Esophagus mucosa (tissue), 1 donor: ENCODE results near the gene GYPC. TPM values are rescaled to one million over a fixed set of nuclear protein-coding genes. Genes with fewer than 3 reads are reported as not detected.
A peak's percentile ranks its signal among the peaks of the same experiment; 100 is the strongest.

Experiments
- ATAC-seq: fragments of 200-7000 bp; cut with Tn5 transposase; one replicate; pipeline ENCODE4 v1.9.1; 2020
- total RNA-seq: library from RNA; stranded (reverse); gene quantifications from one replicate; pipeline ENCODE4 v1.2.4, GENCODE V29; 2023
- donor health status: DM: yes; HTN: yes; CAD: no.

The GYPC gene
- total RNA-seq, 1 donor from 2014 or later, result 4.9 TPM

DNA sequence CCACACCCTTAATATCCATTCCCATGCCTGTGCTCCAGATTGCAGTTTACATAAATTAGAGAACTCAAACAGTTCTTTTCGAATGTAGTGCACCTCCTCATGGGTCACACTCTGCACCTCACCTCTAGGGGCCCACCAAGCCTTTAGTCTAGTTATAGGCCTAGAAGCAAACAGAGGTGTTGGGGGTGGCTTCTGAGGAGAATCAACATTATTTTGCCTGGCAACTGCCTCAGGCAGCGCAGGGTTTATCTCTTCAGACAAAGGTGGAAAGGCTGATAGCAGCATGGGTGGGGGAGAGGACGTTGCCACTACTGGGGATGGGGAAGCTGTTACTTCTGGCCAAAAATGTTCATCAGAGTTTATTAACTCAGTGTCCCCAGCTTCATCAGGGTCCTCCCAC, 5.0 kb upstream of the GYPC start:
- ATAC-seq, result no peak

GRCh38 chr2:126652323-126652891, 3.6 kb upstream of the GYPC start:
- no peak for ATAC-seq

DNA sequence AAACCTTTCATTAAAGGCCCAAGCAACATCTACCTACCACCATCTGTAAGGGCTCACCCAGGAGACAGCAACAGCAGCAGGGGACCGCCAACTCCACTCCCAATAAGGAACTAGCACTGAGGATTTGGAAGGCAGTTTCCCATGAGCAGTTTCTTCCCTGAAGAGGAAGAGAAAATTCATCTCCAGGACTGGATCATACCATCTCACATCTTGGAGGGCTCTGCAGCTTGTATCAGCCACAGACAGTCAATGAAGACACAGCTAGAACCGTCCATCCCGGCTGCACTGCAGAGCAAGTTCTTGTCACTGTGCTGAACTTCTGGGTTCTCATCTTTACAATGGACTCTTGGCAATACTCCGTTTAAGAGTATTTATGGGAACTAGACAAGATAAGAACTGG, 2.8 kb upstream of the GYPC start:
- no peak for ATAC-seq

- ATAC-seq, result no peak
These were observed 2.2 kb upstream of the GYPC start for GRCh38 chr2:126653761-126654160.

- no peak for ATAC-seq
These were observed 907 bp upstream of the GYPC start for GRCh38 chr2:126655051-126655450.

GRCh38 chr2:126656431-126657147, 631 bp downstream of the GYPC start:
- peak; percentile 27 for ATAC-seq

GRCh38 chr2:126657148-126657635, 1.2 kb downstream of the GYPC start:
- peak; percentile 13 for ATAC-seq

DNA sequence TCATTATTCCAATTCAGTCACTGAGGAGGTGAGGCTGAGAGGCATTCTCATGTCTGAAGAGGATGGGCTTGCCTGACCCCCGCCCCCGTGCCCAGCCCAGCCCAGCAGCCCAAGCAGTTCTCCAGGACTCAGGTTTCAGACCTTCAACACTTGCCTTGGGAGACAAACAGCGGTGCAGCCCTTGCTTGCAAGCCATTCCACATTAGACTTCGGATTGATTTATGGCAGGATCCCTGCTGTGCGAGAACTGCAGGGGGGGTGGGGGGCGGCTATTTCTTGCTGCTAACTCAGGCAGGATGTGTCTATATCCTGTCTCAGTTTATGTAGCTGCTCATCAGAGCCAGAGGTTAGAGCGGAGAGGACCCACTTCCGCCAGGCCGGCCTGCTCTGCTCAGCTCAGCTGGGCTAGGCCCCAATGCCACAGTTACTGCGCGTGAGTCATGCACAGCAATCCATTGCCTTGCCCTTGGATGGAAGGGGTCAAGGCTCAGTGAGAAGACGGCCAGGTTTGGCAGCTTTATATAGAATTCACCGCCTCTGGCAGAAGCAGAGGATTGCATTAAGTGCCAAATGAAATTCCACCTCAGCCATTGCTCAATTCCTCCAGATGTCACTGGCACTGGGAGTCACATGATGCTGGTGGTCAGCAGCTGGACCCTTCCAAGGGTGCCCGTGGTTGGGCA, 1.8 kb downstream of the GYPC start:
- ATAC-seq, result peak; percentile 90

GRCh38 chr2:126658319-126658904, 2.5 kb downstream of the GYPC start:
- ATAC-seq, result no peak

DNA sequence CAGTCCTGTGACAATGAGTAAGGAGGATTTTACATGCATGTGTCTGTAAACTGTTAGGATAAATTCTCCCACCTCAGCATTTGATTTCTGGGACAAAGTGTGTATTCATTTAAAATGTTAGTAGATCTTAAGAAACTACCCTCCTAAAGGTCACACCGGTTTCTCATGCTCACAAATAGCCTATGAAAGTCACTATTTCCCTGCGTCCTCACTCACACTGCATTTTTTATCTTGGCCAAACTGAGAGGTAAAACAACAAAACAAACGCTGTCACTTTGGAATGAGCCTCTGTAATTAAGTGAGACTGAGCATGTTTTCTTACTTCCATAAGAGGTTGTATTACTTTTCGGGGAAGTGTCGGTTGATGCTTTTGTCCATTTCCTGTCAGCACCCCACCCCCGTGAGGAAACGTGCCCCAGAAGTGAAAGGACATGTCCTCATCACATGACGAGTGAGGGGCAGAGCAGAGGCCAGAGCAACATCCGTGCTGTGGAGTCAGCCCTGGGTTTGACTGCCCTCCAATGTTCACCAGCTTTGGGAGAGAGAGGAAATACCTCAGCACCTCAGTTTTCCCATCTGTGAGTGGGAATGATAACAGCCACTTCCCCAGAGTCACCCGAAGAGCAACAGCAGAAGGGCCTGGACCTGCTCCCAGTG, 3.1 kb downstream of the GYPC start:
- ATAC-seq, result no peak

DNA sequence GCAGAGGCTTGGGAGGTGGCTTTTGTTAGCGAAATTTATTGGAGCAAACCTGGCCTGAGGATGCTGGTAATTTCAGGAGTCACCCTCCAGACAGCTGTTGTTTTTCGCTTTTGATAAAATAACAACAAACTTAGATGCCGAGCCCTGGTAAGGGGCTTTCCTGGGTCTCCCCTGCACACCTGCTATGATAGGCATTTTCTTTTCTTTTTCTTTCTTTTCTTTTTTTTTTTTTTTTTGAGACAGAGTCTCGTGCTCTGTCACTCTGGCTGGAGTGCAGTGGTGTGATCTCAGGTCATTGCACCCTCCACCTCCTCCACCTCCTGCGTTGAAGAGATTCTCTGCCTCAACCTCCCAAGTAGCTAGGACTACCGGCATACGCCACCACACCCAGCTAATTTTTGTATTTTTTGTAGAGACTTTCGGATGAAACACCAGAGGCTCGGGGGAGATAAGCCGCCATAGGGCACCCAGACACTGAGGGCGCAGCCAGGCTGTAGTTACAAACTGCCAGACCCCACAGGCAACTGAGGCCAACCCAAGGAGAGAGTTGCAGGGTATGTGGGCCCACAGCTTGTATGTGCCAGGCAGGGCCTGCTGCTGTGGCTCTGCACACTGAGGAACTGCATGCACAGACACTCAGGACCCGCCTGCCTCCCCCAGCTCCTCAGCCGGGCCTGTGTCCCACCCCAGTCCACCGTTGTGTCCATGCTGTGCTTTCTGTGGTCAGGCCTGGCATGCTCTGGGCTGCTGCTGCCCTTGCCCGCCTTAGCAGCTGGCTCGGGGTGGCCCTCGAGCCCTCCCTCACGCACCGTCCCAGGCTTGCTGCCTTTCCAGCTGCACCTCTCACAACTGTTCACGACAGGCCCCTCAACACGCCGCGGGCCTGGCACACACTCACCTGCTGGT, 3.9 kb downstream of the GYPC start:
- no peak for ATAC-seq

GRCh38 chr2:126660971-126661370, 5.0 kb downstream of the GYPC start:
- ATAC-seq, result no peak

DNA sequence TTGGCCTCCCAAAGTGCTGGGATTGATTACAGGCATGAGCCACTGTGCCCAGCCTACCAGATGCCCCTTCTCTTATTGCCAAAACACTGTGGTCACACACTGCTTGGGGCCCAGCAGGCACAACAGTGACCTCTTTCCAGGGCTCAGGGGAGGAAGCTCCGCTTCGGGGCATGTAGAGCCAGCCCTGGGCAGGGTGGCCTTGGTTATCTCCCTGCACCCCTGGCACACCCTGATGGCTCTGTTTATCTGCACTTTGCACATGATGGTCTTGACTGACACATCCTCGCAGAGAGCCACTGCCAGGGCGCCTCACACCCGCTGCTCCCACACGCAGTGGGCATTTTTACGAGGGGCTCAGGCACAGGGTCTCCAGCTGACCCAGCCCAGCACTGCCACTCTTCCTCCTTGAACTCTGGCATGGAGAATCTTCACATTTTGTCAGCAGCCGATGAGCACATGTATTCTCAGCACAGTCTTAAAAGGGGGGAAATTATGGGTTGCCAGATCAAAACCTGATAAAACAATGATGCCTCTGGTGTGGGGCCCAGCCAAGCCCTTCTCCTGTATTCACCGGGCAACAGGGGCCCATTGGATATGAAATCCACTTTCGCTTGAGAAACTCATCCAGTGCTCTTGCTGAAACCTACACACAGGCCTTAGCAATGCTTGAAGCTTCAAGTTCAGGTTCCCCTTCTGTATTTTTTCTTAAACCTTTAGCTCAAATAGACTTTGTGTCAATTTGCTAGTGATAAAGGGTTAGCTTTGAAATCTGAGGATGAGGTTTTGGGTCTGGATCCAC, 5.9 kb downstream of the GYPC start:
- ATAC-seq, result no peak

- no peak for ATAC-seq
These were observed 6.7 kb downstream of the GYPC start for GRCh38 chr2:126662621-126663020.

DNA sequence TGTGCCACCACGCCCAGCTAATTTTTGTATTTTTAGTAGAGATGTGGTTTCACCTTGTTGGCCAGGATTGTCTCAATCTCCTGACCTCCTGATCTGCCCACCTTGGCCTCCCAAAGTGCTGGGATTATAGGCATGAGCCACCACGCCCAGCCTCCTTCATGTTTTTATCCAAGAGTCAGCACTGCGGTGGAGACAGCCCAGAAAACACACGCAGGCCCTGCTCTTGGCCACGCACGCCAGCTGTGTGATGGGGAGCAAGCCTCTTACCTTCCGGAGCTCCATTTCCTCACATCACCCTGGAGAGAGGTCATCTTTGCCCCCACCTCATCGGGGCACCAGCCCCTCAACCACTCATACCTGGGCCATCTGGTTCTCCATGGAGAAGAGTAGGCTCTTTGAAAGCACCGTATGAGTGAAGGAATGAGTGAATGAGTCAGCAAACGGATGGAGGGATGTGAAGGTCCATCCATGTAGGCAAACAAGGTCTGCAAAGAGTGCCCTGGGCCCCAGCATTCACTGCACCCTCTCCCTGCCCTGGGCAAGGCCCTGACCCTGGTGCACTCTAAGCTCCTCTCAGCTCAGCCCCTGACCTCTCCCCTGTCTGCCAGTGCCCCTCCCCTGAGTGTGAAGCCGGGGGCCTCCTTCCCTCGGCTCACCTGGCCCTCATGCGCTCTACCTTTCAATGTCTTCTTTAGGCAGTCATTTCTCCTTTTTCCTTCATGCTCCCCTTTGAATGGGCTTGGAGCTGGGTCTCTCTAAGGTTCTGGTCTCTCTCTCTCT, 7.4 kb downstream of the GYPC start:
- no peak for ATAC-seq

DNA sequence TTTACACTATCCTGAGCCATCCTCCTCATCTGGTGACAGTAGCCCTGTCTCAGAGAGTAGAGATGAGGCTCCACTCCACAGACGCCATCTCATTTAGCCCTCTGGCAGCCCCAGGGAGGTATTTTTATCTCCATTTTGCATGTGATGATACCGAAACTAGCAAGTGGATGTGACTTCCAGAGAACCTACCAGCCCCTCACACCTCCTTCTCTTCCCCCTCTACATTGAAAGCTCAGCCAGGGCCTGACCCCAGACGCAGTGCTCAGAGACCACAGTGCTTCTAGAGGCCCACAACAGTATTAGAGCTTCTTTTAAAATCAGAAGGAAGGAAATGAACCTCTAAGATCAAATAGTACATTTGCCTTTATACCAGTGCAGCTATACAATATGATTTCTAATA, 8.3 kb downstream of the GYPC start:
- no peak for ATAC-seq

GRCh38 chr2:126664639-126665038, 8.7 kb downstream of the GYPC start:
- ATAC-seq, result no peak

GRCh38 chr2:126665483-126665882, 9.5 kb downstream of the GYPC start:
- ATAC-seq, result no peak

DNA sequence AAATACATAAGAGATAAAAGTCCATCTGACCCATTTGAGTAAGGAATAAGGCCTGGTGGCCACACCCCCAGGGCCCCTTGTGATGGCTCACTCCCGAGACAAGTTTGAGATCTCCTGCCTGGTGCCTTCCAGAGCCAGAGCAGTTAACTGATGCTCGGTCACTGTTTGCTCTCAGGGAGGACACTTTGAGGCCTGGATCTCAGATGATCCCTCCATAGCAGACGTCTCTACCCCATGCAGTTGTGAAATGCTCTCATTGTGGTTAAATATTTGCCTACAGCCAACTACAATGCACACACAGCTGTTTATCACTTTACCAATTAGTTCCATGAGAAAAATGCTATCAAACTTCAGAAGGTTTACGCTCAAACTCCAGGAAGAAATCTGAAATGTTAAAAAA, 12.3 kb downstream of the GYPC start:
- ATAC-seq, result no peak

GRCh38 chr2:126669772-126670171, 13.8 kb downstream of the GYPC start:
- no peak for ATAC-seq
